Panc1 (cell line): Measurements from ENCODE around the gene ARFGAP2. TPM values are rescaled to one million over a fixed set of nuclear protein-coding genes. Genes with fewer than 3 reads are reported as not detected.

ENCODE experiments used
- ATAC-seq: fragments of 200-7000 bp; cut with Tn5 transposase; 2 replicates; pipeline ENCODE4 v1.9.1; 2020; ENCODE audit warnings: mild to moderate bottlenecking, moderate library complexity
- Bru-seq: library from RNA; stranded (reverse); fragments of 400-500 nt; gene quantifications from one replicate; lab custom pipeline; 2021; lab: Mats Ljungman, UMichigan
- BruChase-seq, 2 experiments: library from RNA; stranded (reverse); fragments of 400-500 nt; gene quantifications; one replicate each; lab custom pipeline; 2021; lab: Mats Ljungman, UMichigan
- BruUV-seq: library from RNA; stranded (reverse); fragments of 400-500 nt; replicated peaks from 2 replicates; lab custom pipeline; 2021; lab: Mats Ljungman, UMichigan
- CTCF ChIA-PET: fragments of 300-600 bp; sonication (Branson Sonifier 250); formaldehyde crosslinking; loops from one replicate; lab custom pipeline; 2022; ENCODE audit warnings: antibody characterized with exemption; lab: Charles Lee
- POLR2A ChIA-PET: fragments of 300-600 bp; sonication (Branson Sonifier 250); formaldehyde crosslinking; loops from one replicate; lab custom pipeline; 2022; ENCODE audit warnings: antibody characterized with exemption; lab: Charles Lee
- DNase-seq: peaks from one replicate; pipeline ENCODE4 v3.0.0-alpha.2; 2010; ENCODE audit warnings: low read depth, low spot score
- H3K27ac ChIP-seq: 2 replicates; pipeline ENCODE4 v1.5.1; 2011; ENCODE audit warnings: mild to moderate bottlenecking, low read length, inconsistent platforms
- H3K27me3 ChIP-seq: fragments of 200-500 bp; sonication (Bioruptor generic); 2 replicates; pipeline ENCODE4 v1.6.0; 2014; ENCODE audit warnings: low read length, inconsistent platforms; ENCODE audit not compliant: control insufficient read depth, insufficient read depth
- H3K36me3 ChIP-seq: fragments of 200-500 bp; sonication (Bioruptor generic); 2 replicates; pipeline ENCODE4 v1.5.1; 2014; ENCODE audit warnings: inconsistent platforms, mild to moderate bottlenecking, low read length, moderate library complexity; ENCODE audit not compliant: control insufficient read depth, insufficient read depth
- H3K4me1 ChIP-seq: 2 replicates; pipeline ENCODE4 v1.5.1; 2011; ENCODE audit warnings: inconsistent platforms, mild to moderate bottlenecking, low read length, moderate library complexity; ENCODE audit not compliant: control insufficient read depth, insufficient read depth
- H3K4me3 ChIP-seq, 2 experiments: 2 replicates each; pipeline ENCODE4 v1.5.1; 2011 to 2012; ENCODE audit warnings: low read depth in 2 of 2, low read length in 2 of 2, mild to moderate bottlenecking in 2 of 2, inconsistent platforms in 1 of 2, moderate library complexity in 1 of 2
- H3K9me3 ChIP-seq: fragments of 200-500 bp; sonication (Bioruptor generic); 2 replicates; pipeline ENCODE4 v1.5.1; 2014; ENCODE audit warnings: low read depth, mild to moderate bottlenecking, inconsistent platforms, low read length, moderate library complexity; ENCODE audit not compliant: control insufficient read depth, insufficient read depth
- POLR2AphosphoS5 ChIP-seq: IDR thresholded peaks from 2 replicates; pipeline ENCODE4 v1.6.1; 2012; ENCODE audit warnings: mild to moderate bottlenecking, low read depth, low read length, moderate library complexity
- SIN3A ChIP-seq: IDR thresholded peaks from 2 replicates; pipeline ENCODE4 v1.6.1; 2012; ENCODE audit warnings: low read depth, mild to moderate bottlenecking, low read length, moderate library complexity, borderline replicate concordance; ENCODE audit not compliant: insufficient read depth
- TCF7L2 ChIP-seq: IDR thresholded peaks from 2 replicates; pipeline ENCODE4 v1.6.1; 2011; ENCODE audit warnings: mild to moderate bottlenecking, low read depth, low read length, inconsistent platforms
- in situ Hi-C: cut with HindIII; loops from 2 replicates; pipeline ENCODE4 v1.10.0; 2016; ENCODE audit warnings: low sequenced_read_pairs, low pct_unique_long_range_greater_than_20kb
- intact Hi-C: fragments of 100-400 bp; cut with micrococcal nuclease; formaldehyde crosslinking; loops from one replicate; pipeline ENCODE4 v1.10.0; 2022; ENCODE audit not compliant: unreplicated experiment
- long read RNA-seq: library from polyadenylated mRNA; unstranded; transcript quantifications from one replicate; pipeline ENCODE4 v2.0.0, GENCODE V29; 2021; ENCODE audit not compliant: unreplicated experiment
- polyA plus RNA-seq: library from polyadenylated mRNA; unstranded; fragments of >200 nt; gene quantifications from one replicate; pipeline ENCODE4 v1.2.1, GENCODE V29; 2012; ENCODE audit warnings: missing spikeins; ENCODE audit not compliant: insufficient read length
- total RNA-seq: library from RNA; stranded (reverse); gene quantifications from one replicate; pipeline ENCODE4 v1.2.1, GENCODE V29; 2021; ENCODE audit not compliant: unreplicated experiment
- TF ChIP-seq, protein P1 (sequence below), 2 experiments: IDR thresholded peaks; 2 replicates each; pipeline ENCODE4 v1.6.1; 2011 to 2012; ENCODE audit warnings: low read depth in 2 of 2, control low read depth in 1 of 2, low read length in 1 of 2, mild to moderate bottlenecking in 1 of 2, moderate library complexity in 1 of 2; ENCODE audit not compliant: insufficient read depth in 1 of 2
- TF ChIP-seq, protein P2 (sequence below): fragments of 450-650 bp; IDR thresholded peaks from 2 replicates; pipeline ENCODE4 v1.5.1; 2017; ENCODE audit warnings: mild to moderate bottlenecking

ARFGAP2 gene
- total RNA-seq: 61.4 TPM
- polyA plus RNA-seq: 37.5 TPM
- percentile 90 among the genes with signal in this experiment for Bru-seq, nascent RNA
- BruChase-seq, experiment 1, labeled RNA remaining after a 2-hour chase: percentile 93 among the genes with signal in this experiment
- percentile 88 among the genes with signal in this experiment for BruChase-seq, experiment 2, labeled RNA remaining after a 6-hour chase
- long read RNA-seq, transcript ARFGAP2-229 (11 exons, 2,613 nt): minor isoform, 6 of 149 reads
- long read RNA-seq, transcript ARFGAP2-205 (16 exons, 2,976 nt): major isoform, 61 of 149 reads
- long read RNA-seq, partial matches to known transcripts: 14 of 149 reads
- long read RNA-seq, other reads (novel, unspliced or antisense): 58 of 149 reads

DNA sequence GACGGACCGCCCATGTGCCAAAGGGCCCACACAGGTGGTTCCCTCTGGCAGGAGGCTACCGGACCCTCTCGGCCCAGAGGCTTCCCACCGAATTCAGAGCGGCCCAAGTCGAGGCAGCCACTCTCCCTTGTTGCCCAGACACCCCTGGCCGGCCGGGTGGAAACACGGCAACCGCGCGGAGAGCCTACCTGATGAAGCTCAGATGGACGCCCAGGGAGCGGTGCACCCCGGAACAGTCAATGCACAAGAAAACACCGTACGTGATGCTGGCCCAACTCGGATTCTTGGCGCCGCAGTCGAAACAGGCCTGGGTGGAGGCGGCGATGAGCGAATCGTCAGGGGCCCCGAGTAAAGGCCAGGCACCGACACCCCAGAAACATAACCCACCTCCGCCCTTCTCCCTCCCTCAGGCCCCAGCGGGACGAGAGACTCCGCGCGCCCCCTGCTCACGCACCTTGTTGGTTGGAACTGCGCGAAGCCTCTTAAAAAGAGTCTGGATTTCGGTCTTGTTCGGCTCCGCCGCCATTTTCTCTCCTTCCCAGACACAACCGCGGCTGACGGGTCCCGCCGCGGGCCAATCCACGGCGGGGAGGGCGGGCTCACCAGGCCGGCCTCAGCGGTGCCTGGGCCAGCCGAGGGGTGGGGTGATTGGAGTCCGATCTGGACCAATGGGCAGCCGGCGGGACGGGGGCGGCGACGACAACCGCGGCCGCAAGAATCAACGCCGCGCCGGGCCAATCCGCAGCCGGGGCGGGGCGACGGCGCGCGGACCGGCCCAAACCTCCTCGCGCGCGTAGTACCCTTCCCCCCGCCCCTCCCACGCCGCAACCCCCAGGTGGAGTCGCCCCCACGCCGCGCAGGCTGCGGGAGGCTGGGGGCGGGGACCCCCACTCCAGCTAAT lies at the start of gene ARFGAP2:
Gene ARFGAP2, minus strand, starts transcription at position 552 of the 901 bp plus-strand sequence. Its CDS starts 26 bp downstream, at position 526.
- TF ChIP-seq POLR2AphosphoS5 (peak; percentile 91), SIN3A (peak; percentile 40; the same call in 1 of the 2 replicates), TCF7L2 (no peak)
- intact Hi-C loops (loop anchor here (10.0 kb wide), 2 partner anchors 78 to 178 kb away; partner anchors contain the start of genes MYBPC3 and NR1H3), in situ Hi-C loops (no loop called here)
- ChIA-PET CTCF (no interaction called here), POLR2A (interaction anchor here (0.6 kb wide), 1 partner anchor 622 kb away, joined by 3 read pairs; no protein-coding TSS in a partner anchor)
- Histone ChIP-seq H3K4me1 (peaks cover 14% of the 10 kb centered on the region), H3K36me3 (peaks cover 2% of the 10 kb centered on the region), H3K4me3 (peak within 1 kb of the TSS; percentile 99 to 100), H3K27ac (peak within 1 kb of the TSS; percentile 93), H3K9me3 (no peaks in the 10 kb centered on the region), H3K27me3 (no peaks in the 10 kb centered on the region)
- no peak for DNase-seq
- ATAC-seq: peak; percentile 95
- BruUV-seq: no TSS peak

DNA sequence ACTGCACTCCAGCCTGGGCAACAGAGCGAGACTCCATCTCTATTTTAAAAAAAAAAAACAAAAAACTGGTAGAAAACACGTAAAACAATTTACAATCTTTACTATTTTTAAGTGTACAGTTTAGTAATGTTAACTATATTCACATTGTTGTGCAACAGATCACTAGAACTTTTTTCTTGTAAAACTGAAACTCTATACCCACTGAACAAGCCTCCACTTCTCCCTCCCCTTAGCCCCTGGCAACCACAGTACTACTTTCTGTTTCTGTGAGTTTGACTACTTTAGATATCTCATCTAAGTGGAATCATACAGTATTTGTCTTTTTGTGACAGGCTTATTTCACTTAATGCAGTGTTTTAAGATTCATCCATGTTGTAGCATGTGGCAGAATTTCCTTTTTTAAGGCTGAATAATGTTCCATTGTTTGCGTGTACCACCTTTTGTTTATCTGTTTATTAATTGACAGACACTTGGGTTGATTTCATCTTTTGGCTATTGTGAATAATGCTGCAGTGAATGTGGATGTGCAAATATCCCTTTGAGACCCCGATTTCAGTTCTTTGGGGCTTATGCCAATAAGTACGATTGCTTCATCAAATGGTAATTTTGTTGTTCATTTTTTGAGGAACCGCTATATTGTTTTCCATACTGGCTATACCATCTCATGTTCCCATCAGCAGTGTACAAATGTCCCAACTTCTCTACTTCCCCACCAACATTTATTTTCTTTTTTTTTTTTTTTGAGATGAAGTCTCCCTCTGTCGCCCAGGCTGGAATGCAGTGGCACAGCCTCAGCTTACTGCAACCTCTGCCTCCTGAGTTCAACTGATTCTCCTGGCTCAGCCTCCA lies 49.1 kb upstream of the ARFGAP2 start:
- TF ChIP-seq SIN3A (no peak), TCF7L2 (no peak), POLR2AphosphoS5 (no peak)
- TF ChIP-seq, protein P1, sequence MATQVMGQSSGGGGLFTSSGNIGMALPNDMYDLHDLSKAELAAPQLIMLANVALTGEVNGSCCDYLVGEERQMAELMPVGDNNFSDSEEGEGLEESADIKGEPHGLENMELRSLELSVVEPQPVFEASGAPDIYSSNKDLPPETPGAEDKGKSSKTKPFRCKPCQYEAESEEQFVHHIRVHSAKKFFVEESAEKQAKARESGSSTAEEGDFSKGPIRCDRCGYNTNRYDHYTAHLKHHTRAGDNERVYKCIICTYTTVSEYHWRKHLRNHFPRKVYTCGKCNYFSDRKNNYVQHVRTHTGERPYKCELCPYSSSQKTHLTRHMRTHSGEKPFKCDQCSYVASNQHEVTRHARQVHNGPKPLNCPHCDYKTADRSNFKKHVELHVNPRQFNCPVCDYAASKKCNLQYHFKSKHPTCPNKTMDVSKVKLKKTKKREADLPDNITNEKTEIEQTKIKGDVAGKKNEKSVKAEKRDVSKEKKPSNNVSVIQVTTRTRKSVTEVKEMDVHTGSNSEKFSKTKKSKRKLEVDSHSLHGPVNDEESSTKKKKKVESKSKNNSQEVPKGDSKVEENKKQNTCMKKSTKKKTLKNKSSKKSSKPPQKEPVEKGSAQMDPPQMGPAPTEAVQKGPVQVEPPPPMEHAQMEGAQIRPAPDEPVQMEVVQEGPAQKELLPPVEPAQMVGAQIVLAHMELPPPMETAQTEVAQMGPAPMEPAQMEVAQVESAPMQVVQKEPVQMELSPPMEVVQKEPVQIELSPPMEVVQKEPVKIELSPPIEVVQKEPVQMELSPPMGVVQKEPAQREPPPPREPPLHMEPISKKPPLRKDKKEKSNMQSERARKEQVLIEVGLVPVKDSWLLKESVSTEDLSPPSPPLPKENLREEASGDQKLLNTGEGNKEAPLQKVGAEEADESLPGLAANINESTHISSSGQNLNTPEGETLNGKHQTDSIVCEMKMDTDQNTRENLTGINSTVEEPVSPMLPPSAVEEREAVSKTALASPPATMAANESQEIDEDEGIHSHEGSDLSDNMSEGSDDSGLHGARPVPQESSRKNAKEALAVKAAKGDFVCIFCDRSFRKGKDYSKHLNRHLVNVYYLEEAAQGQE (IDR thresholded peaks at IDR 0.05; ENCODE audit: insufficient read depth in 1 of 2, low read depth in 2 of 2, low read length in 1 of 2): no peak
- TF ChIP-seq, protein P2, sequence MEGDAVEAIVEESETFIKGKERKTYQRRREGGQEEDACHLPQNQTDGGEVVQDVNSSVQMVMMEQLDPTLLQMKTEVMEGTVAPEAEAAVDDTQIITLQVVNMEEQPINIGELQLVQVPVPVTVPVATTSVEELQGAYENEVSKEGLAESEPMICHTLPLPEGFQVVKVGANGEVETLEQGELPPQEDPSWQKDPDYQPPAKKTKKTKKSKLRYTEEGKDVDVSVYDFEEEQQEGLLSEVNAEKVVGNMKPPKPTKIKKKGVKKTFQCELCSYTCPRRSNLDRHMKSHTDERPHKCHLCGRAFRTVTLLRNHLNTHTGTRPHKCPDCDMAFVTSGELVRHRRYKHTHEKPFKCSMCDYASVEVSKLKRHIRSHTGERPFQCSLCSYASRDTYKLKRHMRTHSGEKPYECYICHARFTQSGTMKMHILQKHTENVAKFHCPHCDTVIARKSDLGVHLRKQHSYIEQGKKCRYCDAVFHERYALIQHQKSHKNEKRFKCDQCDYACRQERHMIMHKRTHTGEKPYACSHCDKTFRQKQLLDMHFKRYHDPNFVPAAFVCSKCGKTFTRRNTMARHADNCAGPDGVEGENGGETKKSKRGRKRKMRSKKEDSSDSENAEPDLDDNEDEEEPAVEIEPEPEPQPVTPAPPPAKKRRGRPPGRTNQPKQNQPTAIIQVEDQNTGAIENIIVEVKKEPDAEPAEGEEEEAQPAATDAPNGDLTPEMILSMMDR: no peak
- ChIA-PET CTCF (interaction anchor here (0.7 kb wide), 1 partner anchor 902 kb away, joined by 7 read pairs; no protein-coding TSS in a partner anchor), POLR2A (no interaction called here)
- in situ Hi-C loops (no loop called here), intact Hi-C loops (no loop called here)
- H3K27me3 ChIP-seq: no peaks in the 10 kb centered on the region
- no peak overlapping the region for H3K4me3 ChIP-seq
- DNase-seq (no peak), ATAC-seq (no peak)
- 0 out of 2 replicates have a peak, but pooled peaks cover 3% of the 10 kb centered on the region for H3K36me3 ChIP-seq
- no peaks in the 10 kb centered on the region for H3K4me1 ChIP-seq
- BruUV-seq: TSS peak; percentile 40
- H3K27ac ChIP-seq: no peak overlapping the region
- no peaks in the 10 kb centered on the region for H3K9me3 ChIP-seq
